T-helper 2 cell treated with Interferon-gamma antibody and Interleukin-4, amounts not matched to agents 5 μg/mL and 100 μg/mL, for 36 hours (primary cell): ENCODE data around the gene KCNJ18.
"Not testable (repeated sequence)": the region's sequence is repeated elsewhere in the genome, so short reads cannot be mapped to it uniquely, and the experiment has no call there.

Source experiments
- DNase-seq: peaks from one replicate; pipeline ENCODE4 v3.0.0; 2021; ENCODE audit warnings: low spot score
- H3K27ac Mint-ChIP-seq: one replicate; pipeline ENCODE4 v1.8.0; 2021; ENCODE audit warnings: mild to moderate bottlenecking, mixed read lengths
- H3K27me3 Mint-ChIP-seq: one replicate; pipeline ENCODE4 v1.8.0; 2021; ENCODE audit warnings: low read depth, mixed read lengths
- H3K36me3 Mint-ChIP-seq: one replicate; pipeline ENCODE4 v1.8.0; 2021; ENCODE audit warnings: low read depth, mixed read lengths
- H3K4me1 Mint-ChIP-seq: one replicate; pipeline ENCODE4 v1.8.0; 2021; ENCODE audit warnings: low read depth, mixed read lengths
- H3K4me3 Mint-ChIP-seq: one replicate; pipeline ENCODE4 v1.8.0; 2022; ENCODE audit warnings: mild to moderate bottlenecking, moderate library complexity, mixed read lengths
- H3K9me3 Mint-ChIP-seq: one replicate; pipeline ENCODE4 v1.8.0; 2021; ENCODE audit warnings: mixed read lengths

Gene KCNJ18

GRCh38 chr17:21751111-21751510 is 58.8 kb downstream of the KCNJ18 start:
- H3K27me3 Mint-ChIP-seq, H3K36me3 Mint-ChIP-seq, H3K4me1 Mint-ChIP-seq: not testable (repeated sequence)

More at GRCh38 chr17:21751111-21751510, 58.8 kb downstream of the KCNJ18 start:
- not testable (repeated sequence) for H3K4me3 Mint-ChIP-seq, DNase-seq, H3K9me3 Mint-ChIP-seq, H3K27ac Mint-ChIP-seq
